Neural progenitor cell (in vitro differentiated cells): Measurements from ENCODE around the gene HERC6.

ENCODE experiments used
- EZH2 ChIP-seq: fragments of 200-600 bp; sonication (generic); IDR thresholded peaks from 2 replicates; pipeline ENCODE4 v1.6.1; 2017; ENCODE audit warnings: antibody characterized with exemption, mild to moderate bottlenecking, moderate library complexity
- EZH2phosphoT487 ChIP-seq: fragments of 200-600 bp; sonication (generic); IDR thresholded peaks from 2 replicates; pipeline ENCODE4 v1.6.1; 2017; ENCODE audit warnings: antibody characterized with exemption
- TF ChIP-seq, protein P1 (sequence below): fragments of 200-600 bp; sonication (generic); IDR thresholded peaks from 2 replicates; pipeline ENCODE4 v1.5.1; 2017; ENCODE audit warnings: antibody characterized with exemption, mild to moderate bottlenecking

DNA sequence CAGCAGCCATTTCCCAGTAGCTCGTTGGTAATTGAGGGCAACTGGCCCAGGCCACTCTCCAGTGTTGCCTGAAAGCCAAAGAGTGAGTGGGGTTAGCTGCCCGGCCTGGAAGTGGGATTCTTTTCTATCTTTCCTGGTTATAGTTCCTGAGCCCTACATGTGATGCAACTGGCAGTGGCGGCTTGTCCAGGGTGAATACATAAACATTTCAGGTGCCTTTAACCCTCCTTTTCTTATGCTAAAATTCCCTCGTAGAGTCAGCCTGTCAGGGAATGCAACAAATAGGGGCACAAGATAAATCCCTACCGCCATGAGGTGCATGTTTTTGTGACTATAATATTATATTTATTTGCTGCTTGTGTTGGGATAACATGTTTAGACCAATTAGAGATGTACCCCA, 64.8 kb downstream of the HERC6 start:
- TF ChIP-seq, protein P1, sequence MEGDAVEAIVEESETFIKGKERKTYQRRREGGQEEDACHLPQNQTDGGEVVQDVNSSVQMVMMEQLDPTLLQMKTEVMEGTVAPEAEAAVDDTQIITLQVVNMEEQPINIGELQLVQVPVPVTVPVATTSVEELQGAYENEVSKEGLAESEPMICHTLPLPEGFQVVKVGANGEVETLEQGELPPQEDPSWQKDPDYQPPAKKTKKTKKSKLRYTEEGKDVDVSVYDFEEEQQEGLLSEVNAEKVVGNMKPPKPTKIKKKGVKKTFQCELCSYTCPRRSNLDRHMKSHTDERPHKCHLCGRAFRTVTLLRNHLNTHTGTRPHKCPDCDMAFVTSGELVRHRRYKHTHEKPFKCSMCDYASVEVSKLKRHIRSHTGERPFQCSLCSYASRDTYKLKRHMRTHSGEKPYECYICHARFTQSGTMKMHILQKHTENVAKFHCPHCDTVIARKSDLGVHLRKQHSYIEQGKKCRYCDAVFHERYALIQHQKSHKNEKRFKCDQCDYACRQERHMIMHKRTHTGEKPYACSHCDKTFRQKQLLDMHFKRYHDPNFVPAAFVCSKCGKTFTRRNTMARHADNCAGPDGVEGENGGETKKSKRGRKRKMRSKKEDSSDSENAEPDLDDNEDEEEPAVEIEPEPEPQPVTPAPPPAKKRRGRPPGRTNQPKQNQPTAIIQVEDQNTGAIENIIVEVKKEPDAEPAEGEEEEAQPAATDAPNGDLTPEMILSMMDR: no peak
- TF ChIP-seq EZH2phosphoT487: no peak
- no peak for TF ChIP-seq EZH2
